Mesenchymal stem cell (in vitro differentiated cells and primary cell): ENCODE data around the gene JPH4.

Experiments
- DNase-seq: peaks from one replicate; pipeline ENCODE4 v3.0.0-alpha.2; 2013
- H2AFZ ChIP-seq: one replicate; pipeline ENCODE4 v1.6.1; 2013; ENCODE audit warnings: low read depth, mild to moderate bottlenecking, control low read depth, inconsistent platforms, low read length, moderate library complexity
- H2AK5ac ChIP-seq: 2 replicates; pipeline ENCODE4 v1.6.1; 2013; ENCODE audit warnings: low read length, moderate library complexity, mild to moderate bottlenecking, inconsistent platforms; ENCODE audit not compliant: severe bottlenecking
- H2BK120ac ChIP-seq: one replicate; pipeline ENCODE4 v1.6.1; 2013; ENCODE audit warnings: low read depth, mild to moderate bottlenecking, inconsistent platforms, low read length, moderate library complexity
- H2BK12ac ChIP-seq, 2 experiments: one replicate each; pipeline ENCODE4 v1.6.1; 2013; ENCODE audit warnings: inconsistent platforms in 2 of 2, low read length in 2 of 2, mild to moderate bottlenecking in 2 of 2, moderate library complexity in 2 of 2, control low read depth in 1 of 2
- H2BK15ac ChIP-seq: one replicate; pipeline ENCODE4 v1.6.1; 2013; ENCODE audit warnings: mild to moderate bottlenecking, low read depth, inconsistent platforms; ENCODE audit not compliant: poor library complexity, severe bottlenecking
- H2BK5ac ChIP-seq: 2 replicates; pipeline ENCODE4 v1.6.1; 2013; ENCODE audit warnings: low read depth, mild to moderate bottlenecking, low read length, control low read depth, inconsistent platforms; ENCODE audit not compliant: poor library complexity, severe bottlenecking
- H3K14ac ChIP-seq, 2 experiments: one replicate each; pipeline ENCODE4 v1.6.1; 2013; ENCODE audit warnings: inconsistent platforms in 2 of 2, low read length in 2 of 2, control low read depth in 1 of 2, mild to moderate bottlenecking in 1 of 2, moderate library complexity in 1 of 2
- H3K18ac ChIP-seq, 2 experiments: one replicate each; pipeline ENCODE4 v1.6.1; 2013; ENCODE audit warnings: inconsistent platforms in 2 of 2, low read length in 2 of 2, control low read depth in 1 of 2, low read depth in 1 of 2, mild to moderate bottlenecking in 1 of 2
- H3K23ac ChIP-seq, 2 experiments: one replicate each; pipeline ENCODE4 v1.6.1; 2013; ENCODE audit warnings: inconsistent platforms in 2 of 2, low read length in 2 of 2, mild to moderate bottlenecking in 2 of 2, moderate library complexity in 2 of 2, control low read depth in 1 of 2
- H3K27ac ChIP-seq: 2 replicates; pipeline ENCODE4 v1.5.1; 2013; ENCODE audit warnings: mild to moderate bottlenecking, moderate library complexity, low read length, control low read depth, inconsistent platforms; ENCODE audit not compliant: poor library complexity, severe bottlenecking
- H3K27me3 ChIP-seq, 2 experiments: 2 replicates each; pipeline versions ENCODE4 v1.6.1 to v1.7.0; 2013; ENCODE audit warnings: low read length in 2 of 2, mild to moderate bottlenecking in 2 of 2, moderate library complexity in 2 of 2, control low read depth in 1 of 2, inconsistent platforms in 1 of 2; ENCODE audit not compliant: control insufficient read depth in 1 of 2, insufficient read depth in 1 of 2
- H3K36me3 ChIP-seq, 2 experiments: 2 replicates each; pipeline versions ENCODE4 v1.6.1 to v1.7.0; 2013; ENCODE audit warnings: low read length in 2 of 2, control low read depth in 1 of 2, inconsistent platforms in 1 of 2, low read depth in 1 of 2, mild to moderate bottlenecking in 1 of 2; ENCODE audit not compliant: insufficient read depth in 2 of 2, control insufficient read depth in 1 of 2
- H3K4ac ChIP-seq, 2 experiments: one replicate each; pipeline ENCODE4 v1.6.1; 2013; ENCODE audit warnings: inconsistent platforms in 2 of 2, low read length in 2 of 2, mild to moderate bottlenecking in 2 of 2, moderate library complexity in 2 of 2, control low read depth in 1 of 2, low read depth in 1 of 2
- H3K4me1 ChIP-seq: 2 replicates; pipeline ENCODE4 v1.6.1; 2013; ENCODE audit warnings: low read depth, low read length, control low read depth; ENCODE audit not compliant: control insufficient read depth, insufficient read depth
- H3K4me2 ChIP-seq: 2 replicates; pipeline ENCODE4 v1.6.1; 2013; ENCODE audit warnings: low read length, mild to moderate bottlenecking, inconsistent platforms; ENCODE audit not compliant: poor library complexity, severe bottlenecking
- H3K4me3 ChIP-seq, 2 experiments: 2 replicates each; pipeline versions ENCODE4 v1.5.1 to v1.7.0; 2013; ENCODE audit warnings: low read length in 2 of 2, mild to moderate bottlenecking in 2 of 2, control low read depth in 1 of 2, low read depth in 1 of 2; ENCODE audit not compliant: insufficient read depth in 1 of 2
- H3K79me1 ChIP-seq: replicated peaks from 2 replicates; pipeline ENCODE4 v1.6.1; 2013; ENCODE audit warnings: mild to moderate bottlenecking, control low read depth, low read length, inconsistent platforms; ENCODE audit not compliant: poor library complexity, severe bottlenecking
- H3K9ac ChIP-seq: 2 replicates; pipeline ENCODE4 v1.7.0; 2013; ENCODE audit warnings: mild to moderate bottlenecking, low read length, moderate library complexity
- H3K9me3 ChIP-seq: 2 replicates; pipeline ENCODE4 v1.7.0; 2013; ENCODE audit warnings: mild to moderate bottlenecking, low read length; ENCODE audit not compliant: control insufficient read depth
- H4K8ac ChIP-seq: one replicate; pipeline ENCODE4 v1.6.1; 2013; ENCODE audit warnings: inconsistent platforms, mild to moderate bottlenecking, low read length, moderate library complexity
- H4K91ac ChIP-seq: one replicate; pipeline ENCODE4 v1.6.1; 2013; ENCODE audit warnings: mild to moderate bottlenecking, low read length, inconsistent platforms
- WGBS: methylation state at CpG from one replicate; pipeline ENCODE4 v1.1.7; 2013; ENCODE audit warnings: mixed read lengths; 5-methylcytosine and 5-hydroxymethylcytosine counted together

Gene JPH4

DNA sequence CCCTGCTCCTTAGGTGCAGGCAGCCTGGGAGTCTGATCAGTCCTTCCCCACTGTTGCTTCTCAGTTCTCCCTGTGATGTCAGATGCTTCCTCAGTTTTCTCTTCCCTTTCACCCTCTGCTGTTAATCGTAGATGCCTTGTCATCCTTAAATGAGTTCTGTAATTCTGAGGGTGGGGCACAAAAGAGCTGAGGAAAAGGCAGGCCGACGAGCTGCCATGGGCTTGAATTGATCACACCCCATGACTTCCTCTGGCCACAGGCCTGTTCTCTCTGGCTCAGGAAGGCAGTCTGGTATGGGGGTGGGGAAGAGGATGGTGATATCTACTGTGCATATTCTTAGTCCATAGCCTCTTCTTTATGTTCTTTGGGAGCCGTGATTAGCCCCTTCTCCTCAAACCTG lies 5.8 kb downstream of the JPH4 start:
- Histone ChIP-seq H4K91ac (no peak overlapping the region), H3K23ac (no peak overlapping the region), H3K18ac (no peak overlapping the region), H3K9ac (no peak overlapping the region), H3K36me3 (peaks cover 0 to 2% of the 10 kb centered on the region in 2 experiments), H3K27me3 (peaks cover 56 to 66% of the 10 kb centered on the region in 2 experiments), H3K14ac (no peak overlapping the region), H3K79me1 (no peaks in the 10 kb centered on the region), H2BK5ac (no peak overlapping the region), H3K4ac (no peak overlapping the region), H3K4me3 (no peak overlapping the region), H3K4me1 (peaks cover 15% of the 10 kb centered on the region), H2AFZ (no peak overlapping the region), H2BK120ac (no peak overlapping the region), H3K9me3 (no peaks in the 10 kb centered on the region), H4K8ac (no peak overlapping the region), H2BK15ac (no peak overlapping the region), H3K4me2 (no peak overlapping the region), H3K27ac (no peak overlapping the region), H2BK12ac (no peak overlapping the region), H2AK5ac (no peak overlapping the region)
- DNase-seq, result no peak
- WGBS, result 57% methylated on average over 4 of the region's 4 CpGs

DNA sequence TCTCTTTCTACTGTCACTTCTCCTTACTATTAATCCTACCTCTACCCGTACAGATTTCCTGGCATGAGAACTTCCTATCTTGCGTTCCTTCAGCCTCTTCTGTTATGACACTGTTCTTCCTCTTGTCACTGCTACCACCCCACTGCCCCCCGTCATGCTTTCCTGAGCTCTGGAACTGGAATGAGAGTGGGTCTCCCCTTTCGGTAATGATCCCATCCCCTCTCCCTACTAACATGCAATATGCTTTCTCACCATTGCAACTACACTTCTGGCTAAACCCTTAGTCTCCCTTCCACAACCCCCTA lies 6.1 kb downstream of the JPH4 start:
- Histone ChIP-seq H3K79me1 (no peaks in the 10 kb centered on the region), H2BK120ac (no peak overlapping the region), H3K9me3 (no peaks in the 10 kb centered on the region), H2AK5ac (no peak overlapping the region), H3K4me2 (no peak overlapping the region), H3K14ac (no peak overlapping the region), H3K4me3 (no peak overlapping the region), H3K4ac (no peak overlapping the region), H2BK5ac (no peak overlapping the region), H3K18ac (no peak overlapping the region), H2BK12ac (no peak overlapping the region), H4K91ac (no peak overlapping the region), H3K4me1 (peaks cover 18% of the 10 kb centered on the region), H3K27me3 (peaks cover 53 to 62% of the 10 kb centered on the region in 2 experiments), H2BK15ac (no peak overlapping the region), H3K23ac (no peak overlapping the region), H2AFZ (no peak overlapping the region), H3K27ac (no peak overlapping the region), H4K8ac (no peak overlapping the region), H3K9ac (no peak overlapping the region), H3K36me3 (peaks cover 0 to 2% of the 10 kb centered on the region in 2 experiments)
- no peak for DNase-seq
- 68% methylated on average over 4 of the region's 4 CpGs for WGBS

DNA sequence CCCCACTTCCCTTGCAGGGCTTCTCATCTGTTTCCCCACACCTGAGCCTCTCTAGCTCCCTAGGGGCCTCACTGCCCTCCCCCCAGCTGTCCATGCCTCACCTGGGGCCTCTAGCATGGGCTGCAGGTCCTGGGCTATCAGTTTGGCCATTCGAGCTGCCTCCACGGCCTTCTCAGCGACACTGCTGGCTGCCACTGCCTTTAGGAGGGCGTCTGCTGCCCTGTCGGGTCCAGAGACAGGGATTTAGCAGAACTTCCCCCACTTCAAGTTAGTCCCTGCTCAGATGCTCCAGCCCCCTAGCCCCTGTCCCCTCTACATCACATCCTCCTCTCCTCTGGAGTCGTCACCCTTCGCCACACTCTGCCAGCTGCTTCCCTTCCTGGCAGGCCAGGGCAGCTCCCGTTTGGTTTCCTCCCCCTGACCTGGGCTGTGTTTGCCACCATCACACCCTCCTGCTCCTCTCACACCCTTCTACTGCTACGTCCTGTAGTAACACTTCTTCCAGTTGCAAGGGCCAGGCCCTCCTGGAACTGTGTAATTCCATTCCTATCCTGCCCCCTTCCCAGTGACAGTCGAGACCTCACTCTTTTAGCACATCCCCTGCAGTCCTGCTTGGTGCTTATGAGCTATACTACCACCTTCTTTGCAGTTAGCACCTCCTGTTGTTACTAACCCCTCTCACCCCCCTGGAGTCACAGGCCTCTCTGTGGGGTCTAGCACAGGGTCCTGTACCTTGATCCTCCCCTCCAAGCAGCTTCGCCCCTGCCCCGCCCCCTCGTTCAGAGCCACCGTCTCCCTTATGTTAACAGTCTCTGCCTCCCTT lies 6.7 kb downstream of the JPH4 start:
- no peak overlapping the region for H3K27ac ChIP-seq
- H3K79me1 ChIP-seq, result peaks cover 4% of the 10 kb centered on the region
- H3K9me3 ChIP-seq, result no peaks in the 10 kb centered on the region
- no peak overlapping the region for H2BK15ac ChIP-seq
- no peak overlapping the region for H3K23ac ChIP-seq
- H3K4me2 ChIP-seq, result no peak overlapping the region
- no peak overlapping the region for H3K9ac ChIP-seq
- H2AK5ac ChIP-seq, result no peak overlapping the region
- 63% methylated on average over 14 of the region's 14 CpGs for WGBS
- H3K4me1 ChIP-seq, result peaks cover 14% of the 10 kb centered on the region
- no peak overlapping the region for H4K91ac ChIP-seq
- H2BK12ac ChIP-seq, result no peak overlapping the region
- no peak overlapping the region for H2BK5ac ChIP-seq
- H3K27me3 ChIP-seq, result peaks cover 47 to 58% of the 10 kb centered on the region in 2 experiments
- H3K18ac ChIP-seq, result no peak overlapping the region
- H2AFZ ChIP-seq, result no peak overlapping the region
- no peak overlapping the region for H4K8ac ChIP-seq
- peaks cover 0 to 2% of the 10 kb centered on the region in 2 experiments for H3K36me3 ChIP-seq
- H3K4me3 ChIP-seq, result no peak overlapping the region
- no peak overlapping the region for H2BK120ac ChIP-seq
- no peak overlapping the region for H3K4ac ChIP-seq
- no peak for DNase-seq
- peak overlapping the region in 1 of 2 experiments; percentile 71 for H3K14ac ChIP-seq

GRCh38 chr14:23570806-23571483 lies 7.6 kb downstream of the JPH4 start:
- H3K18ac ChIP-seq, result no peak overlapping the region
- H4K8ac ChIP-seq, result peak overlapping the region; percentile 4
- no peak overlapping the region for H3K4me3 ChIP-seq
- no peak overlapping the region for H2BK15ac ChIP-seq
- H2BK12ac ChIP-seq, result no peak overlapping the region
- H3K4ac ChIP-seq, result no peak overlapping the region
- no peak overlapping the region for H2AK5ac ChIP-seq
- H3K4me1 ChIP-seq, result peaks cover 16% of the 10 kb centered on the region
- H3K27ac ChIP-seq, result no peak overlapping the region
- no peaks in the 10 kb centered on the region for H3K9me3 ChIP-seq
- H3K79me1 ChIP-seq, result peaks cover 11% of the 10 kb centered on the region
- H2AFZ ChIP-seq, result no peak overlapping the region
- H2BK120ac ChIP-seq, result no peak overlapping the region
- H4K91ac ChIP-seq, result no peak overlapping the region
- no peak overlapping the region for H3K9ac ChIP-seq
- no peak overlapping the region for H3K23ac ChIP-seq
- DNase-seq, result no peak
- WGBS, result 81% methylated on average over 22 of the region's 23 CpGs
- no peak overlapping the region for H3K4me2 ChIP-seq
- H3K36me3 ChIP-seq, result peaks cover 0 to 7% of the 10 kb centered on the region in 2 experiments
- no peak overlapping the region for H3K14ac ChIP-seq
- H3K27me3 ChIP-seq, result peaks cover 40 to 48% of the 10 kb centered on the region in 2 experiments
- H2BK5ac ChIP-seq, result no peak overlapping the region
